Sciatic nerve (tissue), 2 donors: ENCODE results near the gene TMEM203. TPM values are rescaled to one million over a fixed set of nuclear protein-coding genes. Genes with fewer than 3 reads are reported as not detected.
"Not testable (repeated sequence)": the region's sequence is repeated elsewhere in the genome, so short reads cannot be mapped to it uniquely, and the experiment has no call there.

ENCODE experiments used
- ATAC-seq: fragments of 200-7000 bp; cut with Tn5 transposase; one replicate; pipeline ENCODE4 v1.9.1; 2020; ENCODE audit warnings: mild to moderate bottlenecking, moderate library complexity
- DNase-seq: peaks from one replicate; pipeline ENCODE4 v3.0.0-alpha.2; 2020; ENCODE audit warnings: low spot score
- intact Hi-C: fragments of 100-400 bp; cut with DNase I; formaldehyde crosslinking; loops from one replicate; pipeline ENCODE4 v1.14.2; 2022
- total RNA-seq: library from RNA; stranded (reverse); fragmentation: NEBNext Ultra II Directional; extraction: Animal tissue kit (Norgen Biotek cat#: 25700); gene quantifications from one replicate; pipeline ENCODE4 v1.2.1, GENCODE V29; 2021
- donor health status: DM: no; HTN: no; CAD: no.
- donor health status: DM: no; HTN: no; CAD: no.

Gene TMEM203
- total RNA-seq, 1 donor from 2014 or later: 25.6 TPM

GRCh38 chr9:137242269-137243203 is 37.1 kb upstream of the TMEM203 start:
- no peak for DNase-seq

GRCh38 chr9:137241490-137242268 is 36.2 kb upstream of the TMEM203 start:
- DNase-seq: peak; percentile 82
- ATAC-seq: no peak
- intact Hi-C loops: no loop called here

More at GRCh38 chr9:137242269-137243203, 37.1 kb upstream of the TMEM203 start:
- ATAC-seq: no peak
- intact Hi-C loops: no loop called here

DNA sequence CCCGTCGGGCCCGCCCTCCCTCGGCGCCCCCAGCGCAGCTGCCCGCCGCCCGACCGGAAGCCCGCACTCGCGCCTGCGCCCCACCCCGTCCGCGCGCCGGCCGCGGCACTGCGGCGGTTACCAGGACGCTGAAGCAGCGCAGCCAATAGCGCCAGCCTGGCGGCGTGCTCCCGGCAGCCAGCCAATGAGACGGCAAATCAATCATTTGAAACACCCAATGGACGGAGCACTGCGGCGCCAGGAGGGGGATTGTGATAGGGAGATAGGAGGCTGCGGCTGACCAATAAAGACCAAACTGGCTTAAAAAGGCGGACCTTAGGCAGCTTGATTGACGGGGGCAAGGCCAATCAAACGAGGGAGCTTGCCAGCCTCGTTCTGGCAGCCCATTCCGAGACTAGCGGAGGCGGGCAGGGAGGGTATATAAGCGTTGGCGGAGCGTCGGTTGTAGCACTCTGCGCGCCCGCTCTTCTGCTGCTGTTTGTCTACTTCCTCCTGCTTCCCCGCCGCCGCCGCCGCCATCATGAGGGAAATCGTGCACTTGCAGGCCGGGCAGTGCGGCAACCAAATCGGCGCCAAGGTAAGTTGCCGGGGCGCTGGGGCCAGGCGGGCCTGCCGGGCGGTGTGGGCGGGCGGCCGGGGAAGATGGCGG is 35.5 kb upstream of the TMEM203 start, which contains the start of gene TUBB4B:
TSS of gene TUBB4B (plus strand) at position 447 of the 649 bp plus-strand sequence. CDS start at position 521, 74 bp downstream.
- peak; percentile 99 for DNase-seq
- intact Hi-C loops: no loop called here
- peak; percentile 96 for ATAC-seq

DNA sequence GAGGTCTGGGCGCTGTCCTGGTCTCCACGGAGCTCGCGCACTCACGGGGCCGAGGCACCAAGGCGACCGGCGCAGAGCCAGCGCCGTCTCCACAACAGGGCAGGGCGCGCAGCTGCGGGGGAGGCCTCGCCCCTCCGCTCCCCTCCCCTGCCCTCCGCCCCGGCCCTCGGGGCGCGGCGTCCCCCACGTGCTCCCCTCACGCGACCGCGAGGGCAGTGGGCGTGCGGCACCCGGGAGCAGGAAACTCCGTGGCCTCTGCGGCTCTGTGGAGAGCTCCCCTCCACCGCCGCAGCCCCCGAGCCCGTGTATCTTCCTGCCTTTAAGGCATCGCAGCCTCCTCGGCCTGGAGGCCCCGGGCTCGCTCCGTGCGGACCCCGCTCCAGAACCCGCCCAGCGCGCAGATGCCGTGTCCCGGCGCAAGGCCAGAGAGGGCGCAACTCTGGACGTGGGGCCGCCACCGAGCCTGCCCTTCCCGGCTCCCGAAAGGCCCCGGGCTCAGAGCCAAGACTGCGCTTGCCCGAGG is 34.9 kb upstream of the TMEM203 start:
- ATAC-seq (peak; percentile 40), DNase-seq (no peak)
- intact Hi-C loops: no loop called here

DNA sequence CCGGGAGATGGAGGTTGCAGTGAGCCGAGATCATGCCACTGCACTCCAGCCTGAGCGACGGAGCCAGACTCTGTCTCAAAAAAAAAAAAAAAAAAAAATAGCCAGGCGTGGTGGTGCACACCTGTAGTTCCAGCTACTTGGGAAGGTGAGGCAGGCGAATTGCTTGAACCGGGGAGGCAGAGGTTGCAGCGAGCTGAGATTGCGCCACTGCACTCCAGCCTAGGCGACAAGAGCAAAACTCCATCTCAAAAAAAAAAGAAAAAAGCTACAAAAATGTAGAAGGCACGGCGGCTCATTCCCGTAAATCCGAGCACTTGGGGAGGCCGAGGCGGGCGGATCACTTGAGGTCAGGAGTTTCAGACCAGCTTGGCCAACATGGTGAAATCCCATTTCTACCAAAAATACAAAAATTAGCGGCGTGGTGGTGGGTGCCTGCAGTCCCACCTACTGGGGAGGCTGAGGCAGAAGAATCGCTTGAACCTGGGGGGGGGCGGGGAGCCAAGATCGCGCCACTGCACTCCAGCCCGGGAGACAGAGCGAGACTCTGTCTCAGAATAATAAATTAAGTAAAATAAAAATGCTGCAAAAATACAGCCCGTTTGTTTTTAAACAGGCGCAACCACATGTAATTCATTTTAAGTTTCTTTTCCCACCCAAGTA is 34.2 kb upstream of the TMEM203 start:
- ATAC-seq, DNase-seq: not testable (repeated sequence)
- intact Hi-C loops: loop anchor here (10.0 kb wide), 1 partner anchor 55 kb away; the partner anchor contains the start of genes ANAPC2 and SSNA1

DNA sequence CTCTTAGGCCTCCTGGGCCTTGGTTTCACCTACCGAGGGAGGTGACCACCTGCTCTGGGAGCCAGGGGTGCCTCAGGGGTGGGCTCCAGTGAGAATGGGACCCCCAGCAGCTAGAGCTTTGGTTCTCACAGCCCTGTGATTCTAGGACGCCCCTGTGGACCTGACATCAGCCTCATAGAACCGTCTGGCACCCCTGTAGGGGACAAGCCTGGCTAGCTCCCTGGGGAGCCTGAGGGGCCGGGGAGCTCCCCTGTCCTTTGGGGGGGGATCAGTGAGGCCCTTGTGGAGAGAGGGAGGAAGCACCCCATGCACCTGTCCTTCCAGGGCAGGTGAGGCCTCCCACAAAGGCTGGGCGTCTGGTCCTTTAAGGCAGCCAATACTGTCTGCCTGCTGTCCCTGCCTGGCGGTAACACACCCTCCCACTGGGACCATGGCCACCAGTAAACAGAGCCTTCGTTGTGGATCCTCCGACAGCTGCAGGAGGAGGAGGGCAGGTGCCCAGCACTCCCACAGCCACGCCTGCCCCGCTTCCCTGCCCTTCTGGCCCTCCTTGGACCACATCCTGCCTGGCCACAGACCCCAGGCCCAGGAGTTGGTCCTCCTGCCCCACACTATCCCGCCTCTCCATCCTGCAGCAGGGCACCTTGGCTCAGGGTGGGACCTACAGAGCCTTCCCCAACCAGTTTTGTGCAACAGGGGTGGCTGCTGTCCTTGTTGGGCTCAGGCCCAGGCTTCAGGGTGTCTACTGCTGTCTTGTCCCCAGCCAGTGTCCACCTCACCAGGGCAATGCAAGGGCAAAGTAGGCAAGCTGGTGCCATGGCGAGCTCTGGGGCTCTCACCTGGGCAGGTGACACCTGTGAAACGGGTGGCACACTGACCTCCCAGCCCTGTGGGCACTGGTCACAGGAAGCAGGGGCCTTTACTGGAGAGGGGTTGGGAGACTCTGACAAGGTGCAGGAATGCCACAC is 32.6 kb upstream of the TMEM203 start:
- DNase-seq (no peak), ATAC-seq (no peak)
- intact Hi-C loops: loop anchor here (10.0 kb wide), 1 partner anchor 53 kb away; the partner anchor contains the start of genes ANAPC2 and SSNA1

- DNase-seq (no peak), ATAC-seq (no peak)
- intact Hi-C loops: loop anchor here (10.0 kb wide), 1 partner anchor 52 kb away; the partner anchor contains the start of genes ANAPC2 and SSNA1
Observed at GRCh38 chr9:137236936-137237421, 31.5 kb upstream of the TMEM203 start.

- intact Hi-C loops: loop anchor here (10.0 kb wide), 1 partner anchor 52 kb away; the partner anchor contains the start of genes ANAPC2 and SSNA1
- peak; percentile 87 for DNase-seq
- ATAC-seq: peak; percentile 33
Observed at GRCh38 chr9:137236238-137236935, 30.9 kb upstream of the TMEM203 start.

- intact Hi-C loops: loop anchor here (10.0 kb wide), 1 partner anchor 51 kb away; the partner anchor contains the start of genes ANAPC2 and SSNA1
- DNase-seq (no peak), ATAC-seq (no peak)
Observed at GRCh38 chr9:137235424-137236237, 30.2 kb upstream of the TMEM203 start.

- ATAC-seq: no peak
- no peak for DNase-seq
- intact Hi-C loops: loop anchor here (5.0 to 10.0 kb wide), 2 partner anchors 50 to 113 kb away; partner anchors contain the start of genes ANAPC2 and SSNA1
Observed at GRCh38 chr9:137234758-137235423, 29.4 kb upstream of the TMEM203 start.

- intact Hi-C loops: loop anchor here (5.0 to 10.0 kb wide), 2 partner anchors 49 to 112 kb away; partner anchors contain the start of genes ANAPC2 and SSNA1
- ATAC-seq (no peak), DNase-seq (no peak)
Observed at GRCh38 chr9:137234055-137234697, 28.7 kb upstream of the TMEM203 start.

DNA sequence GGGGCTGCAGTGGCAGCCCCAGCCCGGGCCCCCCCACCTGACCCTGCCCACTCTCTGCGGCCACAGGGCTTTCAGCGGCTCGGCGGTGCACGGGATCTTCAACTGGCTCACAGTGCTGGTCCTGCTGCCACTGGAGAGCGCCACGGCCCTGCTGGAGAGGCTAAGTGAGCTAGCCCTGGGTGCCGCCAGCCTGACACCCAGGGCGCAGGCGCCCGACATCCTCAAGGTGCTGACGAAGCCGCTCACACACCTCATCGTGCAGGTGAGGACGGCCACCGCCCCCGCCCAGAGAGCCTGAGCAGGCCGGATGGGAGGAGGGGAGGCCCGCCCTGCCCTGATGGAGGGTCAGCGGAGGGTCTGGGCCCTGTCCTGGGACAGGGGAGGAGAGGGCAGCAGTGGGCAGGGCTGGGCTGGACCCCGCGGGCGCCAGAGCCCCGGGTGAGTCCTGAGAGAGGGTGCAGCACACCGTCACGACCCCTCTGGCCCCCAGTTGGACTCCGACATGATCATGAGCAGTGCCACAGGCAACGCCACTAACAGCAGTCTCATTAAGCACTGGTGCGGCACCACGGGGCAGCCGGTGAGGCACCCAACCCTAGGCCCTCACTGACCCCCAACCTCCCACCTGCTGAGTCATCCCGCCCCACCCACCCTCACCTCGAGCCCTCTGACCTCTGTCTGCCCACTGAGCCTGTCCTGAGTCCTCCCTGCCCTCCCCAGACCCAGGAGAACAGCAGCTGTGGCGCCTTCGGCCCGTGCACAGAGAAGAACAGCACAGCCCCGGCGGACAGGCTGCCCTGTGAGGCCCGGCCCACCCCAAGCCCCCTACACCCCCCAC is 27.9 kb upstream of the TMEM203 start:
- DNase-seq (no peak), ATAC-seq (no peak)
- intact Hi-C loops: loop anchor here (5.0 to 10.0 kb wide), 2 partner anchors 49 to 111 kb away; partner anchors contain the start of genes ANAPC2 and SSNA1

- ATAC-seq (no peak), DNase-seq (no peak)
- intact Hi-C loops: loop anchor here (5.0 to 10.0 kb wide), 2 partner anchors 48 to 110 kb away; partner anchors contain the start of genes ANAPC2 and SSNA1
Observed at GRCh38 chr9:137232510-137232909, 27.1 kb upstream of the TMEM203 start.
